NCI-H82 treated with DMSO at 0.1 percent for 48 hours (cell line): ENCODE results near the gene TRAF5.
"Not testable (repeated sequence)": the region's sequence is repeated elsewhere in the genome, so short reads cannot be mapped to it uniquely, and the experiment has no call there.

ENCODE experiments used
- DNase-seq: peaks from one replicate; lab custom pipeline; 2025; ENCODE audit not compliant: unreplicated experiment; lab: John Stamatoyannopoulos, UW

The TRAF5 gene

DNA sequence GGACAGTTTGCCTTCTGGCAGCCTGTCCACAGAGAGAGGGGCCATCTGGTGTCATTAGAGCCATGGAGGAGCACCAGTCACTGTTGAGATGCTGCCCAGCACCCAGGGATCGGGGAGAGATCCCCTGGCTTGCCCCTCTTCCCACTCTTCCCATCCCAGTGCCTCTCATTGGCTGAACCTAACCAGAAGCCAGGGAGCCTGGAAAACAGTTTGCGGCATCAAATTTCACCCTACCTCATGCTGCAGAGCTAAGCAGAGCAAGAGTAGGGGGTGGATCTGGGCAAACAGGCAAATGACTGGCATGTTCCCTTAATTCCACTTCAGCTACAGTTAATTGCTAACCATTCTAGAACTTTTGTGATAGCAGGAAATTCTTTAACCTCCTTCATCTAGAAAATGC, 19.1 kb downstream of the TRAF5 start:
- DNase-seq: peak; percentile 59

DNA sequence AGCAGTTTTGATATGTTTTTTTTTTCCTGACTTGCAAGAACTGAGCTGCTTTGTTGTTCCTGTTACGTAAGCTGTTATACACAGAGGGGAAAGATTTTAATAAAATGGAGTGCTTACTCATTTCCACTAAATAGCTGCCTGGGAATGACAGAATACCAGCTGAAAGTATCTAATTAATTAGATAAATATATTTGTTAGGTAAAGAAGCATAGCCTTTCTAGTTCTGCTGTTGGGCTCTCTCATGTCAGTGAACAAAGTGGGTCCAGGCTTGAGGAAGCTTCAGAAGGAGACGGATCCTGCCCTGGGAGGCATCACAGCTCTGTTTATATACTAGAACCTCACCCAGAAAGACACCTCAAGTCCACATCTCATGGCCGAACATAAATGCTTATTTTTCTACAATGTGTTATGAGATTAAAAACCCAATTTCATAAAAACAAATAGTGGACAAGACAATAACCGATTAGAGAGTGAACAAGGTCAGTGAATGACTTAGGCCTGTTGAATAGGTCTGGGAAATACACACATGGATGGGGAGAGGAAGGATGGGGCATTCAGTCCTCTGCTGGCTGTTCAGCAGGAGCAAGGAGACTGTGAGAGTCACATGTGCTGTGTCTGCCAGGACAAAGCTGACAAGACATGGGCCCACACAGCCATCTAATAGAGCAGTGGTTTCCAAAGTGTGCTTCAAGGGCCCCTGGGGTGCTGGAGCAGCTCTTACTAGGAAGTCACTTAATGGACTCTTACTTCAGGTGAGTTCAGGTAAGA, 20.6 kb downstream of the TRAF5 start:
- no peak for DNase-seq

GRCh38 chr1:211348547-211348946, 21.9 kb downstream of the TRAF5 start:
- DNase-seq: no peak

DNA sequence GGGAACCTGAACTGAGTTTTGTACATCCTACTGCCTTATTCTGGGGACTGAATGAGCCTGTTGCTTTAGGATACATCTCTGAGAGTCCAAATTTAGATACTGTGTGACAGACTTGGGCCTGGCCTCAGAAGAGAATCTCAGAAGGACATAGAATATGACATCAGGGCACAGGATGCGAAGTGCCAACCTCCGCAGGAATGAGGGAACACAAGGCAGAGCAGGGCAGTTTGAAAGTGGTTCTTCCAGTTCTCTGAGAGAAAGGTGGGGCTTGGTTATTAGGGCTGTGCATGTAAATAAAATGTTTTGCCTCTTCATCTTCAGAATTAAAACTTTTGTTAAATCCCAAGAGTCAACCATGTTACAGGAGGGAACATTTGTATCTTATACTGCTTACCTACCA, 23.1 kb downstream of the TRAF5 start:
- DNase-seq: no peak

GRCh38 chr1:211352055-211352454, 25.4 kb downstream of the TRAF5 start:
- not testable (repeated sequence) for DNase-seq

- no peak for DNase-seq
Measured at GRCh38 chr1:211352465-211352864, 25.8 kb downstream of the TRAF5 start.

DNA sequence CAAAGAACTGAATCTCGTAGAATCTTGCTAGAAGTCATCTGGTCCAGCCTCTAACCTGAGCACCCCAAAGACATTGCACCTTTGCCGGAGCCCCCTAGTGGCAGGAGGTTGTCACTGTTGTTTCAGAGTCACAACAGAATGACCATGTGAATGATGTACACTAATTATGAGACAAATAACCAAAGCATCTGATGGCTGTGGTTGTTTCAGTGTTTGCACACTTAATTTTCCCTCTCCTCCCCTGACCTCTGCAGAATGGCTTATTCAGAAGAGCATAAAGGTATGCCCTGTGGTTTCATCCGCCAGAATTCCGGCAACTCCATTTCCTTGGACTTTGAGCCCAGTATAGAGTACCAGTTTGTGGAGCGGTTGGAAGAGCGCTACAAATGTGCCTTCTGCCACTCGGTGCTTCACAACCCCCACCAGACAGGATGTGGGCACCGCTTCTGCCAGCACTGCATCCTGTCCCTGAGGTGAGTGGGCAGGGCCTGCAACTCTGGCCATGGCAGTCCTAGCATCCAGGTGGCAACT, 26.4 kb downstream of the TRAF5 start:
- no peak for DNase-seq

DNA sequence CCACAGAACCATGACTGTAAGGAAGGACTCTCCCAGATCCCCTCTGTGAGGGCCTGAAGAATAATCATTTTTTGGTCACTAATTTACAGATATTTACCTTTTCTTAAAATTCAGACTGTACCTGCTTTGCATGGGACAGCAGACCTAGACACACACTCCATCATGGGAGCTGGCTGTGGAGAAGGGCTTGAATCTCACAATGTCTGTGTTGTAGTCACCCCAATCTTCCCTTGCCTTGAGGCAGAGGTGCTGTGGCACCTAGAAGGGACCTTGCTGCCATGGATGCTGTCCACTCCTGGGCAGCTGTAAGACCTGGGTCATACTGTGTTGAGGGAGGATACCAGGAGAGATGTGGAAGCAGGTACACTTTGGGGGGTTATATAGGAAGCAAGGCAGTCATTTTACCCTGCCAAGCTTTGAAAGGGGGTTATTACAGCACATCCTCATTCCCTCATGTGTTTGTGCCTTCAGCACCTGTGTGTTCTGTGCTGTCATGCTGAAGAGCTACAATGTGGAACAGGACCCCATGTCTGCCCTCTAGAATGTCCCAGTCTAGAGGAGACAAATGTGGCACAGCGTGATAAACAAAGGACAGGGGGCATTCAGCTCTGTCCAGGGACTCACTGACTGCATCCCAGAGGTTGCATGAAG, 27.1 kb downstream of the TRAF5 start:
- no peak for DNase-seq

DNA sequence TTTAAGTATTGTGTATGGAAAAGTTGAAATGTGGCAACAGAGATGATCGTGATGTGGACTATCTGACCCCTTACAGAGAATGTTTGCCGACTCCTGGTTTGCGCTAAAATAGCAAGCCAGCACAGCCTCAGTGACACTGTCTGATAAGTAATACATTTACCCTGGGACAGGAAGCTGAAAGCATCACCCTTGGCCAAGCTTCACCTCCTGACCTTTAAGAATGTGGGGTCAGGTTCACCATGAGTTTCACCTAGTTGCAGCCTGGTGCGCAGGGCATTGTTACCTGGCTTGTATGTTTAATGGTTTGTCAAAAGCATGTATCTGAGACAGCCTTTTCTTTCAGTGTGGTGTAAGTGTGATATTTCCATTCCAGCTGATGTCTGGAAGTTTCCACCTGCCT, 29.2 kb downstream of the TRAF5 start:
- DNase-seq: no peak

- DNase-seq: no peak
Measured at GRCh38 chr1:211356723-211357407, 30.2 kb downstream of the TRAF5 start.

DNA sequence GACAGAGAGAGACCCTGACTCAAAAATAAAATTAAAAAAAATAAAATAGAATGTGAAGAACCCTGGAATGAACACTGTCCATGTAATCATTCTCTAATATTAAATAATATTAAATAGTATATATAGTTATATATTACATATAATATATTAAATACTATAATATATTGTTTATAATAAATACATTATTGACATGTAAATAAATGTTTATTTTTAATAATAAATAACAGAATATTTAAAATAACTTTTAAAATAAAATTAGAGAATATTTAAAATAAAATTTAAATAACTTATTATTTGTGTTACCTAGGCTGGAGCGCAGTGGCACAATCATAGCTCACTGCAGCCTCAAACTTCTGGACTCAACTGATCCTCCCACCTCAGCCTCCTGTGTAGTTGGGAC, 32.1 kb downstream of the TRAF5 start:
- no peak for DNase-seq

DNA sequence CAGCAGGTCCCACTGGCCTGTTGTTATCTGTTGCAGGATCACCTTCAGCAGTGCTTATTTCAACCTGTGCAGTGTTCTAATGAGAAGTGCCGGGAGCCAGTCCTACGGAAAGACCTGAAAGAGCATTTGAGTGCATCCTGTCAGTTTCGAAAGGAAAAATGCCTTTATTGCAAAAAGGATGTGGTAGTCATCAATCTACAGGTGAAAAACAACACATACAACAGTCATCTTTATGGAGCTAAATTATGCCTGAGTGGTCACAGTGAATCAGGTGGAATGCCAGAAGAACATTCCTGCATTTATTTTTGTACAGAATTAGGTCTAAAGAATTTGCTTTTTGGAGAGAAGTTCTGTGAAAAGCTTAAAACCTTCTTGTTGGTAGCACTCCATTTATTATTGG, 33.2 kb downstream of the TRAF5 start:
- DNase-seq: no peak

GRCh38 chr1:211361202-211361601, 34.6 kb downstream of the TRAF5 start:
- no peak for DNase-seq

DNA sequence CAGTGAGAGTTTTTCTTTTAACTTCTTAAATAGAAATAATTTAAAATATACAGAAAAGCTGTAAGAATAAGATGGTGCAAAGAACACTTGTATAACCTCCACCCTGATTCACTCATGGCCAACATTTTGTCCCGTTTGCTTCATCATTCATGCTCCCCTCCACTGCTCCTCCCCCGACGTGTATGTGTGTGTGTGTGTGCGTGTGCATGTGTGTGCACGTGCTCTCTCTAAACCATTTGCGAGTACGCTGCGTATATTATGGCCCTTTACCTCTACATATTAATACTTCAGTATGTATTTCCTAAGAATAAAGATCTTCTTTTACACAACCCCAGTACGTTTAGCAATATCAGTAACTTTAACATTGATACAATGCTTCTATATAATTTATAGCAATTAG, 43.0 kb downstream of the TRAF5 start:
- DNase-seq: no peak

GRCh38 chr1:211370669-211371068, 44.0 kb downstream of the TRAF5 start:
- no peak for DNase-seq

DNA sequence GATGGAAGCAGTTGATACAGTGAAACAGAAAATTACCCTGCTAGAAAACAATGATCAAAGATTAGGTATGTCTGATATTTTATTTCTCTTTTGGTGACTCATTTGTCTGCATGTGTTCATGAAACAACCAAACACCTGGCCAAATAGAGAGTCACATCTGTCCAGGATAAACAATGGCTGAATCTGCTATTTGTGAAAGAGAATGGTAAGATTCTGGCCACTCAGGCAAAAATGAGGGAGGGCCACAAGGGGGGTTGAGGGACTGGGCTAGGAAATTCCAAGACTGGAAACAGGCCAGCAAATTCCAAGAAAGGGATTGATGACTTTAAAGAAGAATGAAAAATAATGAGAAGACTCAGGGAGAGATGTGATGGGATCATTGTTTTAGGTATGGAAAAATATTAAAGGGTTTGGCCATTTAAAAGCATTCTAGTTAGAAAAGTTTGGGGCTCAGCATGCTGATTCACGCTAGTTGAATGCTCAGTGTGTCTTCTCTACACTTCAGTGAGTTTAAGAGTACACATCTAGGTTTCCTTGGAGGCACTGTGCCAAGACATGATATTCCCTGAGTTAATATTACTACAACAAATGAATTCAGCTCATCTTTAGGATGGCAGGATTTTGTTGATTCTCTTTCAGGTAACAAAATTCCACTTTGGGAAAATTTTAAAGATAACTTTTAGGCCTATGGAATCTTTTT, 44.9 kb downstream of the TRAF5 start:
- DNase-seq: no peak

- DNase-seq: no peak
Measured at GRCh38 chr1:211372463-211372862, 45.8 kb downstream of the TRAF5 start.

GRCh38 chr1:211375146-211375818, 48.6 kb downstream of the TRAF5 start:
- no peak for DNase-seq

DNA sequence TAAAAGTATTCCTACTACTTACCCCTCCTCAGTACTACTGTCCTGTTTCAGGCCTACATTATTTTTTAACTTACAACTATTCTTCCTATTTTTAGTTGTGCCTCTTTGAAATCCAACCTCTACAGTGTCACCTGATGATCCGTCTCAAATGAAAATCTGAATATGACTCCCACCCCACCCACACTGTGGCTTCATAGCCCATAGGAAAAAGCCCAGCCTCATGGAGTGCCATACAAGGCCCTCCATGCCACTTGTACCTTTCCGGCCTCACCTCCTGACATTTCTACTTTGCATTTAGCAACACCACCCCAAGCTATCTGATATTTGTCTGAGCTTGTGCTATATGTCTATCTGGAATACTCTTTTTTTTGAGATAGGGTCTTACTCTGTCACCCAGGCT, 49.3 kb downstream of the TRAF5 start:
- no peak for DNase-seq

DNA sequence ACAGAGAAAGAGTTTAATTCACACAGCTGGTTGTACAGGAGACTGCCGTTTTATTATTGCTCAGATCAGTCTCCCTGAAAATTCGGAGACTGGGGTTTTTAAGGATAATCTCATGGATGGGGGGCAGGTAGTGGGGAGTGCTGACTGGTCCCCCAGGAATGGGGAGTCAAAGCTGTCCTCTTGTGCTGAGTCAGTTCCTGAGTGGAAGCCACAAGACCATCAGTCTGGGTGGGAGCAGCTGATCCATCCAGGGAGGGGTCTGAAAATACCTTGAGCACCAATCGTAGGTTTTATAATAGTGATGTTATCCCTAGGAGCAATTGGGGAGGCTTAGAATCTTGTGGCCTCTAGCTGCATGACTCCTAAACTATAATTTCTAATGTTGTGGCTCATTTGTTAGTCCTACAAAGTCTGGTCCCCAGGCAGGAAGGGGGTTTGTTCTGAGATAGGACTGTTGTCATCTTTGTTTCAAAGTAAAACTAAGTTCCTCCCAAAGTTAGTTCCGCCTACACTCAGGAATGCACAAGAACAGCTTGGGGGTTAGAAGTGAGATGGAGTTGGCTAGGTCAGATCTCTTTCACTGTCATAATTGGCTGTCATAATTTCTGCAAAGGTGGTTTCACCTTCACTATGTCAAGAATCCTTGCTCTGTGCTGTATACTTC, 50.3 kb downstream of the TRAF5 start:
- no peak for DNase-seq
